GM19452 (cell line): ENCODE results near the gene CARD19.
"Not testable (repeated sequence)": the region's sequence is repeated elsewhere in the genome, so short reads cannot be mapped to it uniquely, and the experiment has no call there.

Experiments used
- ATAC-seq: cut with Tn5 transposase; IDR thresholded peaks from one replicate; pipeline ENCODE4 v1.9.1; 2021; ENCODE audit not compliant: unreplicated experiment

Gene CARD19

DNA sequence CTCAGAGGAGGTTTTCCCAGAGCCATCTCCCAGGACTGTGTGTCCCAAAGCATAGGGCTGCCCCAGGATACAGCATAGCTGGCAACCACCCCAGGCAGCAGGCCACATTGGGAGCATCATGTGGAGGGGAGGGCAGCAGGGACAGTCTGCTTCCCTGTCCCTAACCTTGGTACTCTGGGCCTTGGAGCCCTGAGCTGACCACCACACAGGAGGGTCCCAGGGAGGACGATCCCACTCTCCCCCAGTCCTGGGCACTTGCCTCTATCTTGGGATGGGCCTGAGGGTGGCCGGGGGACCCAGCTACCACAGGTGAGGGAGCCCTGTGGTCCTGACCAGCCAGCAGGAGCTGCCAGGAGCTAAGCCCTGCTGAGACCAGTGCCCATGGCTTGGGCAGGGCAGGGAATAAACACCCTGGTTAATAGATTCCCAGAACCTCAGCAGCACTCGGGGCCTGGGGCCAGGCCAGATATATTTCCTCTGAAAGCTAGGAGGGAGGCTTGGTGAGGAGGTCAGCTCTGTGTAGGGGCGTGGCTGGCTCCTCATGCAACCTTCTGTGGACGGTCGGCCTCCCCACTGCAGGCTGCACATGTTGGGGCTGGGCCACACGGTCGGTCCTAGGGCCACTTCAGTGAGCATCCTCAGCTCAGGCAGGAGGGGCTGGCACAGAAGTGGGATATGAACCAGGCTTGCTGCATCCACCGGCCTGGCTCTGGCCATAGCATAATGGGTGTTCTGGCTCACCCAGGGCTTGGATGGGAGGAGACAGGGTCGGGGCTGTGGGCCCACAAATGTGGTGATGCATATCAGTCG is 33.9 kb downstream of the CARD19 start:
- no peak for ATAC-seq

DNA sequence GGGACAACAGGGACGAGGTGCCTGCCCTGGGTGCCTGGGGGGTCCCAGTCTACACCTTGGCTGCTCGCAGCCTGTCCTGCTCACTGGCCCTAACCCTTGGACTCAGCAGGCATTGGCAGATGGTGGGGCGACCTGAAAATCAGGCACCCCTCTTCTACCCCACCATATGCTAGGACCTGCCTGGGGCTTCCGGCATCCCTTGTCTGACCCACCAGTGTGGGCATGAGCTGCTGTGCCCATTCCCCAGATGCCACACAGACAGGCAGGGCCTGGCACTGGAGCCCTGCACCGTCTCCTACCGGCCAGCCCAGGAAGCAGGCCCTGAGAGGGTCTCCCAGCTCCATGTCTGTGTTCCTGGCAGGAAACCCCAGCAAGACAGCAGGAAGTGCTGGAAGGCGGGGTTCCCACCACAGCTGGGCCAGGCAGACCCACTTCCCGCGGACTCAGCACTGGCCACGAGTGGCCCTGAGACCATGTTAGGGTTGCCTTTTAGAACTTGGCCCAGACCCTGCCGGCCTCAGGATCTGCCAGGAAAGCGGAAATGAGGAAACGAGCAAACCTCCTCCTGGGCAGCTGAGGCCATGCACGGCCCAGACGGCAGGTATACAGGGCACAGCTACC is 35.0 kb downstream of the CARD19 start:
- ATAC-seq, result no peak

DNA sequence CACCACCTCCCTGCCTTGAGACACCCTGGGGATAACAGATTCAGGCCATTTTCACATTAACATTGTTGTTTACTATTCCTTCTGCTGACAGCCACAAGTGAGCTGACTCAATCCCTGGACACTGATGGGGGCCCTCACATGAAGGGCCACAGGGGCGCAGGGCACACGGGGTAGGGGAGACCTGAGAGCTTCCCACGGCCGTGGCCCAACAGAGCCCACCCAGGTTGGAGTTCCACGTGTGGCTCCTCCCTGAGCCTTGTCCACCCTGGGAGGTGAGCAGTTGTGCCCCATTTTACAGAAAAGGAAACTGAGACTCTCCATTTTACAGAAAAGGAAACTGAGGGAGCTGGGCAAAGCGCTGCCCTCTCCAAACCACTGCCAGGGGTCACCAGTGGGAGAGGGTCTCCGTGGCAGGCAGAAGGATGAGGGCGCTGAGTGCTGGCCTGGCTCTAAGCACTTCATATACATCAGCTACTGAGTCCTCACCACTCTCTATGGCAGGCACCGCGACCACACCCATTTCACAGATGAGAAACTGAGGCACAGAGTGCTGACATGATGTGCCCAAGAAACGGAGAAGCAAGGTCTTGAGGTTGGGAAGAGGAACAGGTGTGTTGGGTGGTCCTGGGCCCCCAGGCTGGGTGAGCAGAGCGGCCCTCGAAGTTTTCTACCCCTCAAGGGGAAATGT is 35.7 kb downstream of the CARD19 start:
- no peak for ATAC-seq

DNA sequence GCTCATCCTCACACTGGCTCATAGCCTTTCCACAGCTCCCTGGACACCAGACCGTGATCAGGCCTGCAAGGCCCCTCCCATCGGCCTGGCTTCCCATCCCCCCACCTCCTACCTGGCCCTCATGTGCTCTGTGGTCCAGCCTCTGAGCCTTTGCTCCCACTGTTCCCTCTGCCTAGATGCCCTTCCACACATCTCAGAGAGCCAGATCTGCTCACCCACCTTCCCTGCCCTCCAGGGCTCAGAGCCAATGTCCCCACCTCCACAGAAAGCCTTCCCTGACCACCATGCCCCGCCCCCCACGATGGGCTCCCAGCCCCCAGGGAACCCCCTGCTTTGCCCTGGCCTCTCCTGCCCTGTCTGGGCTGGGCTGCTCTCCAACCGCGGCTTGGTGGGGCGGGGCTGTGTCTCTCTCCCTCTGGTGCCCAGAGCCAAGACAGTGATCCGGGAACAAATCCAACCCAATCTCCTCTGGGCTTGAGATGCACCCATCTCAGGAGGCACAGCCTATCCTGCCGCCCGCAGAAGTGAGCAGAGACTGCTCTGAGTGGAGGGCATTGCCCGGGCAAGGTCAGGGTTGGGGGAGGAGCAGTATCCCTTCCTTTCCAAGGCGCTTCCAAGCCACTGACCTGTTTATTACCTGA is 36.4 kb downstream of the CARD19 start:
- ATAC-seq, result no peak

DNA sequence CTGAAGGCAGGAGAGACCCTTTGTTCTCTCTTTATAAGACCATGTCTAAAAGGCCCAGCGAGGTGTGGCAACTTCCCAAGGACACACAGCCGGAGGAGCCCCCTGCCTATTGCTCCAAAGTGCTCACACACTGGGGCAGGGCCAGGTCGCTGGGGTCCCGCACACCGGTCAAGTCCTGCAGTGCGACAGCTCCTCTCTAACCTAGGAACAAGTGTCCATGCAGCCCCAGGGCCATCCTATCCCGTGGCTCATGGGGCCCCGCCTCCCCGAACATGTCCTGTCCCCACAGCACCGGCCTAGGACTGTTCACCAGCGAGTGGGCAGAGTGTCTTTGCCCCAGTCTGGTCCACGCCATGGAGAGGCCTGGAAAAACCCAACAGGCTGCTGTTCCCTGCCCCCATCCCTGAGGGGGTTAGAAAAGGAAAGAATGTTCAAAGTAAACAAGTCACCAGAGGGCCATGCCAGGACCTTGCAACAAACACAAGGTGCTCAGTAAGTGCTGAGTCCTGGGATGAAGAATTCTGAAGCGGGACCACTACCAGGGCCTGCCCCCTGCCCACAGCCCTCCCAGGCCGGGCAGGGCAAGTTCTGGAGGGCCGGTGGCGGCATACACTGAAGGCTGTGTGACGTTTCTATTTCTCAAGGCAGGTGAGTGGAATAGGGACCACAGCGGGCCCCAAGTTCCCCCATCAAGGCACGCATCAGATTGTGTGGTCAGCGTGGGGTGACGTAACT is 37.1 kb downstream of the CARD19 start:
- no peak for ATAC-seq

DNA sequence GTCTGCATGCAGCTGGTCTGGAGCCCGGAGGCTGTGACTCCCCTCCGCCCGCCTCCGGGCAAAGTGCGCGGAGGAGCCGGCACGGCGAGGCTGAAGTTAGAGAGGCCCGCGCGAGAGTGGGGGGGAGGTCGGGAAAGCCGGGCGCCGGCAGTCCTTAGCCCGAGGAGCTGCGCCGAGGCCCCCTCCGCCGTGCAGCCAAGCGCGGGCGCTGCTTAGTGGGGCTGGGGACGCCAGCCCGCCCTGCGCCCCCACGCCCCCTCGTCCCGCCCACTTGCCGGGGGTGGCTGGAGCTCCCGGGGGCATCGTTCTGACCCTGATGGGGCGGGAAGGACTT is 37.6 kb downstream of the CARD19 start:
- ATAC-seq, result peak; percentile 46

DNA sequence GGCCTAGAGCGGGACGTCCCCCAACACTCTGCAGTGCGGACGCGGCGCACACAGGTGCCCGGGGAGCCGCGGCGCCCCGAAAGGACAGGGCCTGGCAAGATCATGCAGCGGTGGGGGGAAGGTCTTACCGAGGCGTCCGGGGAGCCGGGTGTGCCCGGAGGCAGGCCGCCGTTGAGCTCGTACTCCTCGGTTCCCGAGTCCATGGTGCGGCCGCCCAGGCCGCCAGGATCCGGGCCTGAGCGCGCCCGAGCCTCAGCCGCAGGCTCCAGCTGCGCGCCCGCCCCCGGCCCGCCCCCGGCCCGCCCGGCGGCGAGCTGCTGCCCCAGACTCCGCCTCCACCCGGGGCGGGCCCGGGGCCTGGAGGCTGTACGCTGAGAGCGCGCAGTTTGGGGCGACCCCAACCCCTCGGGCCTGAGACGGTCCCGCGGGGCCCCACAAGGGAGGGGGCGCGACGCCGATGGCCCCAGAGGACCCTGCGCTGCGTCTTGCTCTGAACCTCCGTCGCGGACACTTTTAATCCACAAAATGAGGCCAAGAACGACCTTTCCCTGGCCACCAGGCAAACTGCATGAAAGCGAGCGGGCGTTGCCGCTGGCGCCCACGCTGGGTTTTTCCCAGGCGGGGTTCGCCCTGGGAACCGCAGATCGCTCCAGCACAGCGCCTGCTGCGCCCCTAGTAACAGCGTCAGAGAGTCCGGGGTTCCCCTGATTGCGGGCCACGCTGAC is 38.2 kb downstream of the CARD19 start, which contains the start of gene NINJ1:
NINJ1 (minus strand) TSS at position 237 of the 725 bp plus-strand sequence; CDS start at position 203, 34 bp downstream.
- peak; percentile 77 for ATAC-seq

DNA sequence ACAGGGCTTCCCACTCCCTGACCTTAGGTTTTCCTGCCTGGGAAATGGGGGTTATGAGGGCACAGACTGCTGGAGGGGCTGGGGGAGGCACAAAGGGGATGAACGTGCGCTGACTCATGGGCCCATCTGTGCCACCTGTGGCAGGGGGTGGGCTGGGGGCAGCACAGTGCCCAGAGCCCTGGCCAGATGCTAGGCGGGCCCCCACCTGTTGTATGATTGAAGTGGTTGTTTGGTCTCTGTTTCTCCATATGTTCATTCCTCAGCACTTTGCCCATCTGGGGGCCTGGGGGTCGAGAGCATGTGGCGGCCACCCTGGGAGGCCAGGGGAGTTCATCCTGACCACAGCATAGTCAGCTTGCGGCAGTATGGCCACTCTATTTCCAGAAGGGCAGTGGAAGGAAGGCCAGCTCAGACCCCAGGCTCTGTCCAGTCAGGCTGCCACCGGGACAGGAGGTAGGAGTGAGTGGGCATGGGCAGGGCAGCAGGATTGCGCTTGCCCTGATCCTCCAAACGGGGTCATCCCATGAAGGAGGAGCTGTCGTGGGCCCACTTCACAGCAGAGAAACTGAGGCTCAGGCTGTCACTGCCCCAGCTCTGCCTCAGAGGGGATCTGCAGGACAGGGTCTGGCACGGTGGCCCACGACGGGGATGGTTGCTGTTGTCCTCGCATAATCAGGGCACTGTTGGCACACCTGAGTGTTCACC is 38.9 kb downstream of the CARD19 start:
- no peak for ATAC-seq

DNA sequence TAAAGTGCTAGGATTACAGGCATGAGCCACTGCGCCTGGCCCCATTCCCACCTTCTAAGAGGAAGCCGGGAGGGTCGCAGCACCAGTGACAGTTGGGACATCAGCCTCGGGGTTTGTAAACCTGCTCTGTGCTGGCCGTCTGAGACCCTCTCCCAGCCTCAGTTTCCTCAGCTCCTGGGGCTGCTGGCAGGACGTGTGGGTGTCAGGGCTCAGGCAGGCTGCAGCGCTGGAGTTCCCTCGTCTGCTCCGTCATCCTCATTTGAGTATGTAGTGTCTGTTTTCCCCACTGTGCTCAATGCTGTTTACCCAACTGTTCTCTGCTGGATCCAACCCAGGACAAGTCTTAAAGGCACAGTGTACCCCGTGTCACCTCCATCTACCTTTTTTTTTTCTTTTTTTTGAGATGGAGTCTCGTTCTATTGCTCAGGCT is 40.0 kb downstream of the CARD19 start:
- no peak for ATAC-seq

DNA sequence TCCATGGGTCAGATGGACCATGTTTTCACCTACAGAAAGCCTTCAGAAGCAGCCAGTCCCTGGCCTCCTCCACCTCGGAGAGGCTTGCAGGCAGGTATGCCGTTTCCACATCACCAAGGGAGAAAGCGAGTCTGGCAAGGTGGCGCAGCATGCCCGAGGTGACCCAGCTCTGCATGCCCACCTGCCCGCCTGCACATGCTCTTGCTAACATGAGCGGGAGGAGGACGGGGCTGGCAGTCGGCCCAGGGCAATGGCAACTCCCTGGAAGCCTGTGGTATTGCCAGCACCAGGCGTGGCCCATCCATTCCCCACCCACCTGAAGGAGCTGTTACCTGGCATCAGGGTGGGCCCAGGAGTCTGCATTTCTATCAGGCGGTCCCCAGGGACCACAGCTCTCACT is 41.3 kb downstream of the CARD19 start:
- ATAC-seq, result no peak

DNA sequence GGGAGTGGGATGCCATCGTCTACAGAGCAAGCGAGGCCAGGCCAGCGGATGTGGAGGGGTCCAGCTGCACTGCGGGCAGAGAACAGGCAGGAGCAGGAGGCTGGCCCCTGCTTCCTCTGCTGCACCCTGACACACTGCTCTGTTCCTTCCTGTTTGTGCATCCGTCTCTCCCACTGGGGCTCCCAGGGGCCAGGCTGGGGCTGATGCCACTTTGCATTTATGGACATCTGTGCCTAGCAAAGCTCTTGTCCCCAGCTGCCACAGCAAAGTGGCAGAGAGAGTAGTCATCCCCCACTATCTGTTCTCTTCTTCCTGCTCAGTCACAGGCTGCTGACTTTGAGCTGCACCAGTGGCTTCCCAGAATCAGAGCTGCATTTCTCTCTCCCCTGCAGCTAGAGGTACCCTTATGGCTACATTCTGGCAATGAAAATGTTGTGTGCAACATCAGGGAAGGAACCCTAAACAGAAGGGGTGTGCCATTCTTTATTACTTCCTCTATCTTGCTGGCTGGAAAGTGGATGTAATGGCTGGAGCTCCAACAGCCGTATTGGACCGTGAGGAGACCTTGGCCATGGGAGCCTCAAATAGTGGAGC is 42.3 kb downstream of the CARD19 start:
- no peak for ATAC-seq

DNA sequence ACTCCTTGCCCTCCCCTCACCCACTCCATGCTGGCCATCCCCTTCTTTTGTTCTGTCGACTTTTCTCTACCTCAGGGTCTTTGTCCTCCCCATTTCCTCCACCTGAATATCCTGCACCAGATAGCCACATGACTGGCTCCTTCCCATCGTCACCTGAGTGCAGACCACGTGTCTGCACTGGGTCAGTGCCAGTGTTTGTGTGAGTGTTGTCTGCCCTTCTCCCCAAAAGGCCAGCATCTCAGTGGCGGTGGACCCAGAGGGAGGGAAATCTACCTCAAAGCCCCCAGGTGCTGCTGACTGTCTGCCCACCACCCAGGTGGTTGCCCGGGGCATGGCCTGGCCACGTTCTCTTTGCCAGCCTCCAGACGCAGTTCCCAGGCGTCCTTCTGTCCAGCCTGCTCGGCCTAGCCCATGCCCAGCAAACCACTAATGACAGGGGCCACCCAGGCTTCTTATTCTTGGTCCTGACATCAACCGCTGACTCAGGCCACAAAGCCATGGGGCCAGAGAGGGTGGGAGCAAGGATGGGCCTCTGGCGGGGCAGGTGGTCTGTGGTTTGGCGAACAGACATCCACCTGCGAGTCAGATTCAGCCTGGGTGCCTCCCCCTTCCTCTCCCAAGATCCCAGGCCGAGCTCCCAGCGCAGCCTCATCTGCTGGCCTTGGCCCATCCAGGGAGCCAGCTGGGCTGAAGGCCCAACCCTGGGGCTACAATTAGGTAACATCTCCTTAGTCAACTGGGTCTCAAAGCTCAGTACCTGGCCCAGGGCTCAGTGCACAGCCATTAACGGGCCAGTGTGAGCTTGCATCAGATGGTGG is 43.6 kb downstream of the CARD19 start:
- no peak for ATAC-seq

DNA sequence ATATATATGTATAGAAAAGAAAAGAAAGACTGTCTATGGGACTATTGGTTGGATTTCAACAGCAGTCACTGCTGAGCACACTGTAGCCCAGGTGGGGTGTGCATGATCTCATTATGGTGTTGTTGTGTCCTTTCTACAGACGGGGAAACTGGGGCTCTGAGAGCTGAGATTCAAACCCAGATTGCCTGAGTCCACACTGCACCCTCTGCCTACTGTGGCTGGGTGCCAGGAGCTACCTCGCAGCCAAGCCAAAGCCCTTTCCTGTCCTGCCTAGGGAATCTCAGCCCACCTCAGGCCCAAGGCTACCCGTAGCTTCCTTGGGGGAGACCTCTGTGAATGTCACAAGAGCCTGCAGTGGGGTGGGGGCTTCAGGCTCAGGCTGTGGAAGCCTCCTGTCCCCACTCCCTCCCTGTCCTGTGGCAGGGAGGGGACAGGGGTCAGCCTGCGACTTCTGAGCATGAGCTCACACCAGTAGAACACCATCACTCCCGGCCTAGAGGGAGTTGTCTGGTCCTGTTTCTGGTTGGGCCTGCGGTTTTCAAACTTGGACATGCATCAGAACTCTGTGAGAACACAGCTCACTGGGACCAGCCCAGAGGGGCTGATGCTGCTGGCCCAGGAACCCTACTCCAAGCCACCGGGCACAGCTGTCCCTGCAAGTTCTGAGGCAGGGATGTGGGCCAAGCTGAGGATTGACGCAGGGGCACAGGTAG is 45.9 kb downstream of the CARD19 start:
- no peak for ATAC-seq

DNA sequence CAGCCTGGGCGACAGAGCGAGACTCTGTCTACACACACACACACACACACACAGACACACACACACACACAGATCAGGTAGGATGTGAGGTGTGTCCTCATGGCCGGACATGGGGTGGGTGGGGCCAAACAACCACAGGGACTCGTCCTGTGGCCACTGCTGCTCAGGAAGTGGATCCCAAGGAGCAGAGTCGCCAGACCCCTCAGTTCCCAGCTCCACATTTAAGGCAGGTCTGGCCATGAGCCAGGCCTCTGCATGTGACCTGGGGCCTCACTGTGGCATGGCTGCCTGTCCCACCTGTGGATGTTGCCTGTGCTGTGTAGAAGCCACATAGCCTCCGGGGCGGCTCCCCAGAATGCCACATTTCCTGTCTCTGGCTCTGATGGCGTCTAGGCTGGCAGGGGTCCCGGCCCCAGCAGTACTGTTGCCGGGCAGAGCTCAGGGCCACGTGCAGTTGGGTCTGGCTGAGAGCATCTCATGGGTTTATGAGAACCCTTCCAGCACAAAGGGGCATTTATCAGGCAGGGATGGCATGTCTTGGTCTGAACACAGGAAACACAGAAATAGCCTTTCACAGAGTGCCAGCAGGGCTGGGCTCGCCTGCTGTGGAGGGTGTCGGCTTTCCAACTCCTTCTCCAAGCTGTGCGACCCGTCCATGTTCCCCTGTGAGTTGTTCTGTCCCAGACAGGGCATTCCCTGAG is 48.0 kb downstream of the CARD19 start:
- no peak for ATAC-seq

DNA sequence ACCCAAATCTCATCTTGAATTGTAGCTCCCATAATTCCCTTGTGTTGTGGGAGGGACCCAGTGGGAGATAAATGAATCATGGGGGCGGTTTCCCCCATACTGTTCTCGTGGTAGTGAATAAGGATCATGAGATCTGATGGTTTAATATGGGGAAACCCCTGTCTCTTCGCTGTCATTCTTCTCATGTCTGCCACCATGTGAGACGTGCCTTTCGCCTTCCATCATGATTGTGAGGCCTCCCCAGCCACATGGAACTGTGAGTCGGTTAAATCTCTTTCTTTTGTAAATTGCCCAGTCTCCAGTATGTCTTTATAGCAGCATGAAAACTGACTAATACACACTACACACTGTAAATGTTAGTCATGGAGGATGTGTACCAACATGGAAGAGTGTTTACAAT is 50.7 kb downstream of the CARD19 start:
- ATAC-seq, result not testable (repeated sequence)

DNA sequence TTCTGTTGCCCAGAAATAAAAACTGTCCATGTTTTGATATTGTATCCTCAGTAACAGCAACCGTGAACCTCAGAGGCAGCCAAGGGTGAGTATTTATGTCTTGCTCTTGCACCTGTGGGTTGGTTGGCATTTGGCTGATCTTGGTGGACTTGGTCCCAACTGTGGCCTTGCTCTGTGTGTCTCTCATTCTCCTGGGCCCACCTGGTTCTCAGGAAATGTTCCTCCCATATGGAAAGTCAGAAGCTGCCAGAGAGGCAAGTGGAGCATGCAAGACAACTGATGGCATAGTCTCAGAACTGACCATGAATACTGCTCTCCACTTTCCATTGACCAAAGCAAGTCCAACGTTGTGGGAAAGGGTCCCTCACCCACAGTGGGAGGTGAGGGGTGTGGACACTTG is 51.6 kb downstream of the CARD19 start:
- no peak for ATAC-seq

DNA sequence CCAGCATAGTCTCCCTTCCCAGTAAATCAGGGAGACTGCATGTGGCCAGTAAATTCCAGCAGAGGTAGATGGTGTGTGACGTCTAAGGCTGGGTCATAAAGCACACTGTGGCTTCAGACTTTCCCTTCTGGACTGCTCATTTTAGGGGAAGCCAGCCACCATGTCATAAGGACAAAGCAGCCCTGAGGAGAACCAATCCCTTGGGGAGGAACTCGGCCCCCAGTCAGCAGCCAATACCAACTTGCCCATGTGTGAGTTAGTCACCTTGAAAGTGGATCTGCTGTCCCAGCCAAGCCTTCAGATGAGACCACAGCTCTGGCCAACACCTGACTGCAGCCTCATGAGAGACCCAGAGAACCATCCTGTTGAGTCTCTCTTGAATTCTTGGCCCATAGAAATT is 52.7 kb downstream of the CARD19 start:
- ATAC-seq, result no peak
